Measurements from ENCODE around the gene ASB18.

ASB18 gene

DNA sequence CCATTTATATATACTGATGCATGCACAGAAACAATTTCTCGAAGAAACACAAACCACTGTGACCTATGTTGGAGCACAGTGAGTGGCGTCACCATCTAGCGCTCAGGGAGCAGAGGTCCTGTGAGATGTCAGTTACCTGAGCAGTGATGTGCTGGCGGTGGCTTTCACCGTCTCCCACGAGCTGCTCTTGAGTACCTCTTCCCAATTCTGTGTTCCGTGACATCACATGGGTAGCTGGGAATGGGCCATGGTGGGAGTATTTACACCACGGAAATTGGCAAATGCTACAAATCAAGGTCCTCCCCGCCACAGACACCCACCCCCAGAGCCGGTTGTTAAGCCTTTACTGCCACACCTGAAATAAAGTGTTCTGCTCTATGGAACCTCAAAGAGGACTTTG, 120.4 kb downstream of the ASB18 start:
- Histone ChIP-seq H3K79me2 (ENCODE audit: control insufficient read depth, low read length) (no peaks in the 10 kb centered on the region), H3K4me1 (ENCODE audit: control insufficient read depth, low read length) (no peaks in the 10 kb centered on the region), H3K9me3 (ENCODE audit: control insufficient read depth, insufficient read depth, low read length) (no peaks in the 10 kb centered on the region), H3K36me3 (ENCODE audit: control insufficient read depth, low read length) (no peaks in the 10 kb centered on the region), H3K4me2 (ENCODE audit: low read length) (no peak overlapping the region), H3K27me3 (ENCODE audit: control insufficient read depth, low read length) (no peaks in the 10 kb centered on the region), H3F3A (ENCODE audit: control insufficient read depth, insufficient read depth) (no peaks in the 10 kb centered on the region), H4K20me1 (ENCODE audit: control insufficient read depth, insufficient read depth, low read depth, low read length) (no peaks in the 10 kb centered on the region), H3K4me3 (ENCODE audit: low read length) (no peak overlapping the region), H3K27ac (ENCODE audit: low read depth, low read length) (no peak overlapping the region), H3K9me2 (replicated peaks; ENCODE audit: control insufficient read depth, low read length) (no peaks in the 10 kb centered on the region)
- TF ChIP-seq, protein P1, sequence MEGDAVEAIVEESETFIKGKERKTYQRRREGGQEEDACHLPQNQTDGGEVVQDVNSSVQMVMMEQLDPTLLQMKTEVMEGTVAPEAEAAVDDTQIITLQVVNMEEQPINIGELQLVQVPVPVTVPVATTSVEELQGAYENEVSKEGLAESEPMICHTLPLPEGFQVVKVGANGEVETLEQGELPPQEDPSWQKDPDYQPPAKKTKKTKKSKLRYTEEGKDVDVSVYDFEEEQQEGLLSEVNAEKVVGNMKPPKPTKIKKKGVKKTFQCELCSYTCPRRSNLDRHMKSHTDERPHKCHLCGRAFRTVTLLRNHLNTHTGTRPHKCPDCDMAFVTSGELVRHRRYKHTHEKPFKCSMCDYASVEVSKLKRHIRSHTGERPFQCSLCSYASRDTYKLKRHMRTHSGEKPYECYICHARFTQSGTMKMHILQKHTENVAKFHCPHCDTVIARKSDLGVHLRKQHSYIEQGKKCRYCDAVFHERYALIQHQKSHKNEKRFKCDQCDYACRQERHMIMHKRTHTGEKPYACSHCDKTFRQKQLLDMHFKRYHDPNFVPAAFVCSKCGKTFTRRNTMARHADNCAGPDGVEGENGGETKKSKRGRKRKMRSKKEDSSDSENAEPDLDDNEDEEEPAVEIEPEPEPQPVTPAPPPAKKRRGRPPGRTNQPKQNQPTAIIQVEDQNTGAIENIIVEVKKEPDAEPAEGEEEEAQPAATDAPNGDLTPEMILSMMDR (IDR thresholded peaks at IDR 0.05; ENCODE audit: low read depth, low read length, poor library complexity, severe bottlenecking) = no peak
- no peak for TF ChIP-seq EZH2phosphoT487 (IDR thresholded peaks at IDR 0.05; ENCODE audit: borderline replicate concordance, low read length)
